Loucy (cell line): Measurements from ENCODE around the gene AJM1.

Source experiments
- H2AFZ ChIP-seq: fragments of 200-600 bp; sonication (generic); 2 replicates; pipeline ENCODE4 v1.6.0; 2016; ENCODE audit warnings: antibody characterized with exemption, mild to moderate bottlenecking, low read length, moderate library complexity
- H3F3A ChIP-seq: fragments of 200-600 bp; 2 replicates; pipeline ENCODE4 v1.6.0; 2016; ENCODE audit warnings: antibody characterized with exemption, low read depth, mild to moderate bottlenecking
- H3K27me3 ChIP-seq: fragments of 200-600 bp; sonication (generic); 2 replicates; pipeline ENCODE4 v1.6.1; 2014; ENCODE audit warnings: low read length, mild to moderate bottlenecking; ENCODE audit not compliant: insufficient read depth, poor library complexity, severe bottlenecking
- H3K36me3 ChIP-seq: fragments of 200-600 bp; sonication (generic); 2 replicates; pipeline ENCODE4 v1.6.1; 2016; ENCODE audit warnings: low read length; ENCODE audit not compliant: insufficient read depth
- H3K4me1 ChIP-seq: fragments of 200-600 bp; sonication (generic); 2 replicates; pipeline ENCODE4 v1.5.1; 2014; ENCODE audit warnings: low read length, mild to moderate bottlenecking; ENCODE audit not compliant: insufficient read depth, poor library complexity, severe bottlenecking
- H3K4me2 ChIP-seq: fragments of 200-600 bp; sonication (generic); 2 replicates; pipeline ENCODE4 v1.6.0; 2014; ENCODE audit warnings: antibody characterized with exemption, low read length, low read depth, mild to moderate bottlenecking; ENCODE audit not compliant: poor library complexity, severe bottlenecking
- H3K4me3 ChIP-seq: fragments of 200-600 bp; sonication (generic); 2 replicates; pipeline ENCODE4 v1.5.1; 2014; ENCODE audit warnings: low read length, mild to moderate bottlenecking, mixed read lengths; ENCODE audit not compliant: poor library complexity, severe bottlenecking
- H3K79me2 ChIP-seq: fragments of 200-600 bp; sonication (generic); 2 replicates; pipeline ENCODE4 v1.6.1; 2014; ENCODE audit warnings: low read length; ENCODE audit not compliant: insufficient read depth
- H3K9ac ChIP-seq: fragments of 200-600 bp; sonication (generic); 2 replicates; pipeline ENCODE4 v1.6.0; 2014; ENCODE audit warnings: mild to moderate bottlenecking, low read depth, low read length, moderate library complexity; ENCODE audit not compliant: poor library complexity, severe bottlenecking
- H3K9me2 ChIP-seq: fragments of 200-600 bp; sonication (generic); replicated peaks from 2 replicates; pipeline ENCODE4 v1.6.1; 2016; ENCODE audit warnings: low read depth, low read length, mixed read lengths
- H3K9me3 ChIP-seq: fragments of 200-600 bp; sonication (generic); 2 replicates; pipeline ENCODE4 v1.6.1; 2014; ENCODE audit warnings: mild to moderate bottlenecking, antibody characterized with exemption, low read length, low read depth; ENCODE audit not compliant: insufficient read depth
- H4K20me1 ChIP-seq: fragments of 200-600 bp; sonication (generic); 2 replicates; pipeline ENCODE4 v1.6.0; 2014; ENCODE audit warnings: antibody characterized with exemption, low read length, mild to moderate bottlenecking; ENCODE audit not compliant: insufficient read depth, poor library complexity, severe bottlenecking
- CTCF ChIP-seq: fragments of 200-600 bp; sonication (generic); conservative IDR thresholded peaks from 2 replicates; pipeline ENCODE4 v1.5.1; 2014; ENCODE audit warnings: mild to moderate bottlenecking, antibody characterized with exemption, low read length
- EZH2phosphoT487 ChIP-seq: fragments of 200-600 bp; IDR thresholded peaks from 2 replicates; pipeline ENCODE4 v1.6.1; 2018; ENCODE audit warnings: antibody characterized with exemption, mild to moderate bottlenecking, moderate library complexity, borderline replicate concordance

AJM1 gene

GRCh38 chr9:136844761-136845464 is 2.6 kb downstream of the AJM1 start:
- Histone ChIP-seq H2AFZ (no peak overlapping the region), H3K27me3 (no peaks in the 10 kb centered on the region), H3K9ac (no peak overlapping the region), H3F3A (no peaks in the 10 kb centered on the region), H3K4me2 (no peak overlapping the region), H3K4me3 (no peak overlapping the region), H3K9me3 (no peaks in the 10 kb centered on the region), H3K4me1 (peaks cover 11% of the 10 kb centered on the region), H3K79me2 (peaks cover 7% of the 10 kb centered on the region; the same call in 1 of the 2 replicates), H3K36me3 (no peaks in the 10 kb centered on the region), H4K20me1 (peaks cover 13% of the 10 kb centered on the region), H3K9me2 (no peaks in the 10 kb centered on the region)
- TF ChIP-seq EZH2phosphoT487: no peak
- no peak for TF ChIP-seq CTCF

- peaks cover 15% of the 10 kb centered on the region; the same call in 1 of the 2 replicates for H3K79me2 ChIP-seq
- no peaks in the 10 kb centered on the region for H3K9me2 ChIP-seq
- no peak for TF ChIP-seq CTCF
- no peak for TF ChIP-seq EZH2phosphoT487
- H3K27me3 ChIP-seq: no peaks in the 10 kb centered on the region
- no peak overlapping the region for H3K9ac ChIP-seq
- no peak overlapping the region for H3K4me3 ChIP-seq
- no peaks in the 10 kb centered on the region for H3F3A ChIP-seq
- H2AFZ ChIP-seq: no peak overlapping the region
- no peaks in the 10 kb centered on the region for H3K9me3 ChIP-seq
- peaks cover 20% of the 10 kb centered on the region for H4K20me1 ChIP-seq
- no peak overlapping the region for H3K4me2 ChIP-seq
- peaks cover 15% of the 10 kb centered on the region for H3K4me1 ChIP-seq
- no peaks in the 10 kb centered on the region for H3K36me3 ChIP-seq
These were observed 3.4 kb downstream of the AJM1 start for GRCh38 chr9:136845465-136846260.

- Histone ChIP-seq H3K9me3 (no peaks in the 10 kb centered on the region), H3K4me1 (peaks cover 13% of the 10 kb centered on the region), H3K36me3 (peaks cover 8% of the 10 kb centered on the region; the same call in 1 of the 2 replicates), H3K4me2 (no peak overlapping the region), H3K9me2 (no peaks in the 10 kb centered on the region), H4K20me1 (peaks cover 23% of the 10 kb centered on the region), H3K27me3 (no peaks in the 10 kb centered on the region), H3F3A (no peaks in the 10 kb centered on the region), H3K4me3 (no peak overlapping the region), H3K79me2 (peaks cover 15% of the 10 kb centered on the region; the same call in 1 of the 2 replicates), H3K9ac (no peak overlapping the region), H2AFZ (no peak overlapping the region)
- TF ChIP-seq CTCF: no peak
- no peak for TF ChIP-seq EZH2phosphoT487
These were observed 4.3 kb downstream of the AJM1 start for GRCh38 chr9:136846376-136847087.
